Neural cell (in vitro differentiated cells): ENCODE measurements around the gene HMGB1. TPM values are rescaled to one million over a fixed set of nuclear protein-coding genes. Genes with fewer than 3 reads are reported as not detected.

Experiments
- H2AFZ ChIP-seq: fragments of 200-600, 300-800 bp; sonication (generic), shearing (Covaris generic); 2 replicates; pipeline ENCODE4 v1.6.0; 2014; ENCODE audit warnings: low read depth, mild to moderate bottlenecking, antibody characterized with exemption, low read length, moderate library complexity
- H3F3A ChIP-seq: fragments of 200-600 bp; shearing (Covaris generic); 2 replicates; pipeline ENCODE4 v1.6.1; 2016; ENCODE audit warnings: mild to moderate bottlenecking, moderate library complexity, mixed read lengths, antibody characterized with exemption, low read length; ENCODE audit not compliant: insufficient read depth, poor library complexity, severe bottlenecking
- H3K27ac ChIP-seq: fragments of 200-600, 300-800 bp; sonication (generic), shearing (Covaris generic); 2 replicates; pipeline ENCODE4 v1.5.1; 2014; ENCODE audit warnings: mild to moderate bottlenecking, low read length, moderate library complexity
- H3K27me3 ChIP-seq: fragments of 300-800, 200-600 bp; sonication (generic), shearing (Covaris generic); 2 replicates; pipeline ENCODE4 v1.6.0; 2014; ENCODE audit warnings: mild to moderate bottlenecking, low read depth, low read length, moderate library complexity; ENCODE audit not compliant: insufficient read depth
- H3K36me3 ChIP-seq: fragments of 300-800, 200-600 bp; sonication (generic), shearing (Covaris generic); 2 replicates; pipeline ENCODE4 v1.5.1; 2014; ENCODE audit warnings: mild to moderate bottlenecking, antibody characterized with exemption, low read length, moderate library complexity; ENCODE audit not compliant: insufficient read depth
- H3K4me2 ChIP-seq: fragments of 300-800, 200-600 bp; sonication (generic), shearing (Covaris generic); 2 replicates; pipeline ENCODE4 v1.6.0; 2014; ENCODE audit warnings: mild to moderate bottlenecking, low read length
- H3K4me3 ChIP-seq: fragments of 300-800, 200-600 bp; sonication (generic), shearing (Covaris generic); 2 replicates; pipeline ENCODE4 v1.5.1; 2014; ENCODE audit warnings: mild to moderate bottlenecking, low read length, moderate library complexity
- H3K79me2 ChIP-seq: fragments of 200-600 bp; shearing (Covaris generic); replicated peaks from 2 replicates; pipeline ENCODE4 v1.6.0; 2014; ENCODE audit warnings: mild to moderate bottlenecking, low read length, moderate library complexity; ENCODE audit not compliant: insufficient read depth
- H3K9ac ChIP-seq: fragments of 300-800, 200-600 bp; sonication (generic), shearing (Covaris generic); 2 replicates; pipeline ENCODE4 v1.6.1; 2016; ENCODE audit warnings: mild to moderate bottlenecking, low read length, mixed read lengths
- H3K9me2 ChIP-seq: fragments of 200-600 bp; shearing (Covaris generic); 2 replicates; pipeline ENCODE4 v1.6.1; 2016; ENCODE audit warnings: mild to moderate bottlenecking, low read length, mixed read lengths; ENCODE audit not compliant: insufficient read depth
- H3K9me3 ChIP-seq: fragments of 200-600, 300-800 bp; sonication (generic), shearing (Covaris generic); 2 replicates; pipeline ENCODE4 v1.6.1; 2016; ENCODE audit warnings: mild to moderate bottlenecking, mixed run types, low read length, moderate library complexity, mixed read lengths
- H4K20me1 ChIP-seq: fragments of 200-600 bp; shearing (Covaris generic); 2 replicates; pipeline ENCODE4 v1.6.1; 2016; ENCODE audit warnings: mild to moderate bottlenecking, mixed run types; ENCODE audit not compliant: insufficient read depth
- EZH2 ChIP-seq: fragments of 200-600, 300-800 bp; shearing (Covaris generic), sonication (generic); IDR thresholded peaks from 2 replicates; pipeline ENCODE4 v1.6.1; 2014; ENCODE audit warnings: antibody characterized with exemption, low read length, borderline replicate concordance, mild to moderate bottlenecking; ENCODE audit not compliant: insufficient read depth, poor library complexity, severe bottlenecking
- MXI1 ChIP-seq: fragments of 450-650 bp; conservative IDR thresholded peaks from 2 replicates; pipeline ENCODE4 v1.6.1; 2014; ENCODE audit warnings: antibody characterized with exemption, mild to moderate bottlenecking; ENCODE audit not compliant: poor library complexity, severe bottlenecking
- POLR2AphosphoS5 ChIP-seq: IDR thresholded peaks from 2 replicates; pipeline ENCODE4 v1.6.1; 2012
- RAD21 ChIP-seq: fragments of 450-650 bp; conservative IDR thresholded peaks from 2 replicates; pipeline ENCODE4 v1.6.1; 2014; ENCODE audit warnings: antibody characterized with exemption, mild to moderate bottlenecking, moderate library complexity
- SMC3 ChIP-seq: fragments of 450-650 bp; conservative IDR thresholded peaks from 2 replicates; pipeline ENCODE4 v1.6.1; 2014; ENCODE audit warnings: antibody characterized with exemption, mild to moderate bottlenecking, moderate library complexity; ENCODE audit not compliant: poor library complexity
- polyA plus RNA-seq: library from polyadenylated mRNA; depleted of rRNA; stranded (reverse); fragments of >200 nt; gene quantifications from 2 replicates; pipeline ENCODE4 v1.2.3, GENCODE V29; 2014
- TF ChIP-seq, protein P1 (sequence below): fragments of 450-650 bp; IDR thresholded peaks from 2 replicates; pipeline ENCODE4 v1.5.1; 2014; ENCODE audit warnings: antibody characterized with exemption, mild to moderate bottlenecking, moderate library complexity; ENCODE audit not compliant: poor library complexity, severe bottlenecking
- TF ChIP-seq, protein P2 (sequence below): IDR thresholded peaks from 2 replicates; pipeline ENCODE4 v1.6.1; 2012; ENCODE audit warnings: borderline replicate concordance

The HMGB1 gene
- polyA plus RNA-seq, 1 donor from 2014 or later = 1,091 TPM

DNA sequence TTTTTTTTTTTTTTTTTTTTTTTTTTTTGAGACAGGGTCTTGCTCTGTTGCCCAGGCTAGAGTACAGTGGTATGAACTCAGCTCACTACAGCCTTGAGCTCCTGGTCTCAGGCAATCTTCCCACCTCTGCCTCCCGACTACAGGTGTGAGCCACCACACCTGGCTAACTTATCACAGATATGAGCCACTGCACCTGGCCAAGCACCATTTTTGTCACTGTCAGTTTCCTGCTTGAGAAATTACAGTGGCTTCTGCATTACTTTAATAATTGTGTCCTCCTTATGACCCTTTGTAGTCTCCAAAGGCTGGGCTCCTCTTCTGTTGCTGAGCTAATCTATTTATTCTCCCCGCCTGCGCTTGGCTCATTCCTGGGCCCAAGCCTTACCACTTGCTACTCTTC is 27.4 kb downstream of the HMGB1 start:
- no peaks in the 10 kb centered on the region for H3K79me2 ChIP-seq
- no peaks in the 10 kb centered on the region for H3K9me3 ChIP-seq
- TF ChIP-seq POLR2AphosphoS5 (no peak), SMC3 (no peak), EZH2 (no peak)
- no peak overlapping the region for H3K27ac ChIP-seq
- no peak overlapping the region for H3K9ac ChIP-seq
- H3K9me2 ChIP-seq = no peaks in the 10 kb centered on the region
- H4K20me1 ChIP-seq = no peaks in the 10 kb centered on the region
- H2AFZ ChIP-seq = no peak overlapping the region
- no peaks in the 10 kb centered on the region for H3F3A ChIP-seq
- no peaks in the 10 kb centered on the region for H3K36me3 ChIP-seq
- H3K27me3 ChIP-seq = no peaks in the 10 kb centered on the region
- H3K4me2 ChIP-seq = no peak overlapping the region
- H3K4me3 ChIP-seq = no peak overlapping the region

DNA sequence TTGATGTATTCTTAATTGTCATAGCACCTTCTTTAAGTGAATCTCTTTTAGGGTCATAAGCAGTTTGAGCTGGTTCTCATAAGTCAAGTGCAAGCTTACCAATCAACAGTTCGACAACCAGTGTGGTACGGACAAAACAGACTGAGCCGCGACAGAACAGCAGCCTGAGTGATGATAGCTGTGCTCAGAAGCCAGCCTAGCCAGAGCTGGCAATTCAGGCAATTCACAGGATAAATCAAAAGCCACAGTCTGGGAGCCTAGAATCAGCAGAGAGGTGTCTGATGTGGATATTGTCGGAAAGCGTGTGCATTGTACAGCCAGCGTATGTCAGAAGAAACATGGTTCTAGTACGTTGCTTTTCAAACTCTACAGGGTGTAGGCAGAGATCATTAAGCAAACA is 28.6 kb downstream of the HMGB1 start:
- no peaks in the 10 kb centered on the region for H4K20me1 ChIP-seq
- H3K36me3 ChIP-seq = no peaks in the 10 kb centered on the region
- no peaks in the 10 kb centered on the region for H3K9me2 ChIP-seq
- H3K79me2 ChIP-seq = no peaks in the 10 kb centered on the region
- H3K27ac ChIP-seq = no peak overlapping the region
- TF ChIP-seq RAD21 (no peak), EZH2 (no peak)
- H3K9me3 ChIP-seq = no peaks in the 10 kb centered on the region
- H3K4me2 ChIP-seq = no peak overlapping the region
- no peak overlapping the region for H2AFZ ChIP-seq
- H3K9ac ChIP-seq = no peak overlapping the region
- H3K4me3 ChIP-seq = no peak overlapping the region
- H3K27me3 ChIP-seq = no peaks in the 10 kb centered on the region
- no peaks in the 10 kb centered on the region for H3F3A ChIP-seq

DNA sequence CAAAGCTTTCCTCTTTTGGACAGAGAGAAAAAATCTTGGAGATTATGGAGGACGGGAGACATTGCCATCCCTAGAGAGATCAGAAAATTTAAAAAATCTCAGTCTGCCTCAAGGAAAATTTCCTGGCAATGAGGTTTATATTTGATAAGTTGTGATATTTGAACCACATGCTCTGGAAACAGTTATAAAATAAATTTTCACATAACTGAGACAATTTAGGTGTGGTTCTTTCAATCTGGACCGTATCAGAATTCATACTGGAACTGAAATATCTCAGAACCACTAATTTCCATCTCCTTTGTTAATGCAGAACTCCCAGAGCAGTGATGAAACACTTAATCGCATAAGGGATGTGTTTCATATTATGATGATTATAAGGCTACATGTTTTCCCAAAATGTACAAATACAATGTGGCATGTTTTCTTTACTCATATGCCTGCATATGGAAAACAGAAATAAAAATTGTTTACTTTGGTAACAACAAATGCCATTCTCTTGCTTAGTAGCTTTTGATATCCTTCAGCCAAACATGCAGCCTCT is 29.8 kb downstream of the HMGB1 start:
- no peaks in the 10 kb centered on the region for H3F3A ChIP-seq
- no peak overlapping the region for H3K27ac ChIP-seq
- no peaks in the 10 kb centered on the region for H4K20me1 ChIP-seq
- H3K36me3 ChIP-seq = no peaks in the 10 kb centered on the region
- H3K4me3 ChIP-seq = no peak overlapping the region
- no peaks in the 10 kb centered on the region for H3K79me2 ChIP-seq
- no peak overlapping the region for H3K9ac ChIP-seq
- TF ChIP-seq, protein P1, sequence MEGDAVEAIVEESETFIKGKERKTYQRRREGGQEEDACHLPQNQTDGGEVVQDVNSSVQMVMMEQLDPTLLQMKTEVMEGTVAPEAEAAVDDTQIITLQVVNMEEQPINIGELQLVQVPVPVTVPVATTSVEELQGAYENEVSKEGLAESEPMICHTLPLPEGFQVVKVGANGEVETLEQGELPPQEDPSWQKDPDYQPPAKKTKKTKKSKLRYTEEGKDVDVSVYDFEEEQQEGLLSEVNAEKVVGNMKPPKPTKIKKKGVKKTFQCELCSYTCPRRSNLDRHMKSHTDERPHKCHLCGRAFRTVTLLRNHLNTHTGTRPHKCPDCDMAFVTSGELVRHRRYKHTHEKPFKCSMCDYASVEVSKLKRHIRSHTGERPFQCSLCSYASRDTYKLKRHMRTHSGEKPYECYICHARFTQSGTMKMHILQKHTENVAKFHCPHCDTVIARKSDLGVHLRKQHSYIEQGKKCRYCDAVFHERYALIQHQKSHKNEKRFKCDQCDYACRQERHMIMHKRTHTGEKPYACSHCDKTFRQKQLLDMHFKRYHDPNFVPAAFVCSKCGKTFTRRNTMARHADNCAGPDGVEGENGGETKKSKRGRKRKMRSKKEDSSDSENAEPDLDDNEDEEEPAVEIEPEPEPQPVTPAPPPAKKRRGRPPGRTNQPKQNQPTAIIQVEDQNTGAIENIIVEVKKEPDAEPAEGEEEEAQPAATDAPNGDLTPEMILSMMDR = no peak
- TF ChIP-seq, protein P2, sequence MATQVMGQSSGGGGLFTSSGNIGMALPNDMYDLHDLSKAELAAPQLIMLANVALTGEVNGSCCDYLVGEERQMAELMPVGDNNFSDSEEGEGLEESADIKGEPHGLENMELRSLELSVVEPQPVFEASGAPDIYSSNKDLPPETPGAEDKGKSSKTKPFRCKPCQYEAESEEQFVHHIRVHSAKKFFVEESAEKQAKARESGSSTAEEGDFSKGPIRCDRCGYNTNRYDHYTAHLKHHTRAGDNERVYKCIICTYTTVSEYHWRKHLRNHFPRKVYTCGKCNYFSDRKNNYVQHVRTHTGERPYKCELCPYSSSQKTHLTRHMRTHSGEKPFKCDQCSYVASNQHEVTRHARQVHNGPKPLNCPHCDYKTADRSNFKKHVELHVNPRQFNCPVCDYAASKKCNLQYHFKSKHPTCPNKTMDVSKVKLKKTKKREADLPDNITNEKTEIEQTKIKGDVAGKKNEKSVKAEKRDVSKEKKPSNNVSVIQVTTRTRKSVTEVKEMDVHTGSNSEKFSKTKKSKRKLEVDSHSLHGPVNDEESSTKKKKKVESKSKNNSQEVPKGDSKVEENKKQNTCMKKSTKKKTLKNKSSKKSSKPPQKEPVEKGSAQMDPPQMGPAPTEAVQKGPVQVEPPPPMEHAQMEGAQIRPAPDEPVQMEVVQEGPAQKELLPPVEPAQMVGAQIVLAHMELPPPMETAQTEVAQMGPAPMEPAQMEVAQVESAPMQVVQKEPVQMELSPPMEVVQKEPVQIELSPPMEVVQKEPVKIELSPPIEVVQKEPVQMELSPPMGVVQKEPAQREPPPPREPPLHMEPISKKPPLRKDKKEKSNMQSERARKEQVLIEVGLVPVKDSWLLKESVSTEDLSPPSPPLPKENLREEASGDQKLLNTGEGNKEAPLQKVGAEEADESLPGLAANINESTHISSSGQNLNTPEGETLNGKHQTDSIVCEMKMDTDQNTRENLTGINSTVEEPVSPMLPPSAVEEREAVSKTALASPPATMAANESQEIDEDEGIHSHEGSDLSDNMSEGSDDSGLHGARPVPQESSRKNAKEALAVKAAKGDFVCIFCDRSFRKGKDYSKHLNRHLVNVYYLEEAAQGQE = no peak
- no peak for TF ChIP-seq MXI1
- no peak for TF ChIP-seq RAD21
- no peak for TF ChIP-seq POLR2AphosphoS5
- no peak for TF ChIP-seq SMC3
- no peak overlapping the region for H3K4me2 ChIP-seq
- H2AFZ ChIP-seq = no peak overlapping the region
- H3K9me3 ChIP-seq = no peaks in the 10 kb centered on the region
- H3K9me2 ChIP-seq = no peaks in the 10 kb centered on the region
- no peaks in the 10 kb centered on the region for H3K27me3 ChIP-seq
